VCaP (cell line): ENCODE results near the gene ADAM22.

Experiments
- H3K27ac ChIP-seq: fragments of 450-650 bp; 2 replicates; pipeline ENCODE4 v1.5.1; 2017
- CTCF ChIP-seq: fragments of 450-650 bp; conservative IDR thresholded peaks from 2 replicates; pipeline ENCODE4 v1.5.1; 2017; ENCODE audit warnings: mild to moderate bottlenecking, moderate library complexity

Gene ADAM22

GRCh38 chr7:88219781-88220747 lies 286.0 kb downstream of the ADAM22 start, which contains the start of gene SRI:
SRI (minus strand) TSS chr7:88220038; CDS start chr7:88220026, 12 bp downstream.
- TF ChIP-seq CTCF, result peak; percentile 90
- H3K27ac ChIP-seq, result peak within 1 kb of the TSS; percentile 94

GRCh38 chr7:88223265-88223664 lies 289.2 kb downstream of the ADAM22 start:
- no peak for TF ChIP-seq CTCF
- no peak overlapping the region for H3K27ac ChIP-seq

GRCh38 chr7:88224601-88225275 lies 290.7 kb downstream of the ADAM22 start:
- H3K27ac ChIP-seq, result no peak overlapping the region
- no peak for TF ChIP-seq CTCF

- peak overlapping the region; percentile 79 for H3K27ac ChIP-seq
- TF ChIP-seq CTCF, result no peak
Measured at GRCh38 chr7:88226201-88226600, 292.1 kb downstream of the ADAM22 start.

GRCh38 chr7:88226886-88227516 lies 292.9 kb downstream of the ADAM22 start:
- peak overlapping the region; percentile 79 for H3K27ac ChIP-seq
- no peak for TF ChIP-seq CTCF

GRCh38 chr7:88229302-88229995 lies 295.4 kb downstream of the ADAM22 start:
- H3K27ac ChIP-seq, result no peak overlapping the region
- no peak for TF ChIP-seq CTCF
